K562 (cell line): ENCODE results near the gene MCC. TPM values are rescaled to one million over a fixed set of nuclear protein-coding genes. Genes with fewer than 3 reads are reported as not detected.

Experiments used
- CC2D1A ChIP-seq: fragments of 450-650 bp; IDR thresholded peaks from 2 replicates; pipeline ENCODE4 v1.6.1; 2017; ENCODE audit warnings: mild to moderate bottlenecking
- DPF2 ChIP-seq: fragments of 450-650 bp; IDR thresholded peaks from 2 replicates; pipeline ENCODE4 v1.6.1; 2016
- EWSR1 ChIP-seq: fragments of 450-650 bp; IDR thresholded peaks from 2 replicates; pipeline ENCODE4 v1.6.1; 2018; ENCODE audit warnings: borderline replicate concordance, mild to moderate bottlenecking, low read depth, moderate library complexity; ENCODE audit not compliant: partially characterized antibody
- KDM4B ChIP-seq, 2 experiments: fragments of 450-650 bp in 1 of 2; sonication (generic) in 1 of 2; IDR thresholded peaks; 2 replicates each; pipeline ENCODE4 v1.6.1; 2016 to 2017; ENCODE audit warnings: borderline replicate concordance in 2 of 2, antibody characterized with exemption in 1 of 2, low read depth in 1 of 2, mild to moderate bottlenecking in 1 of 2
- LARP7 ChIP-seq: fragments of 450-650 bp; IDR thresholded peaks from 2 replicates; pipeline ENCODE4 v1.6.1; 2016
- NUFIP1 ChIP-seq: fragments of 450-650 bp; IDR thresholded peaks from 2 replicates; pipeline ENCODE4 v1.6.1; 2018; ENCODE audit not compliant: partially characterized antibody
- SOX6 ChIP-seq: fragments of 450-650 bp; IDR thresholded peaks from 2 replicates; pipeline ENCODE4 v1.6.1; 2014; ENCODE audit warnings: mild to moderate bottlenecking
- ZNF239 ChIP-seq: fragments of 250-450 bp; sonication (Bioruptor Pico); IDR thresholded peaks from 2 replicates; pipeline ENCODE4 v1.4.0; 2020; ENCODE audit warnings: mild to moderate bottlenecking
- ZNF24 ChIP-seq: fragments of 450-650 bp; IDR thresholded peaks from 2 replicates; pipeline ENCODE4 v1.6.1; 2016
- ZNF274 ChIP-seq: IDR thresholded peaks from 2 replicates; pipeline ENCODE4 v1.6.1; 2011; ENCODE audit warnings: low read depth, mild to moderate bottlenecking, low read length, moderate library complexity, borderline replicate concordance
- polyA plus RNA-seq, 8 experiments: library from polyadenylated mRNA; depleted of rRNA in 4 of 8; stranded (reverse) in 5 of 8; unstranded in 3 of 8; fragments of >200 nt; fragmentation: Nextera tagmentation in 2 of 8; fragmentation: Illumina TruSeq in 1 of 8; extraction: Ambion mirVana in 2 of 8; extraction: Trizol in 1 of 8; gene quantifications; 2 replicates each; pipeline versions ENCODE4 v1.2.1 to v1.2.3, GENCODE V29; 2011 to 2014; ENCODE audit warnings: inconsistent platforms in 1 of 8, missing spikeins in 1 of 8
- total RNA-seq, 7 experiments: library from RNA; depleted of rRNA in 6 of 7; stranded (reverse); fragments of >200 nt in 6 of 7; fragmentation: Illumina TruSeq in 2 of 7; extraction: Trizol in 2 of 7; gene quantifications; 2 replicates each; pipeline versions ENCODE4 v1.2.1 to v1.2.3, GENCODE V29; 2011 to 2021; ENCODE audit warnings: low replicate concordance in 1 of 7
- TF ChIP-seq, protein P1 (sequence below), 2 experiments: fragments of 450-650 bp; formaldehyde crosslinking in 1 of 2; IDR thresholded peaks; 2 replicates each; pipeline versions ENCODE4 v1.4.0 to v1.6.1; 2014 to 2020; ENCODE audit warnings: mild to moderate bottlenecking in 2 of 2, borderline replicate concordance in 1 of 2, low read depth in 1 of 2
- TF ChIP-seq, protein P2 (sequence below), 2 experiments: fragments of 450-650 bp; conservative IDR thresholded peaks; 2 replicates each; pipeline ENCODE4 v1.6.1; 2017; ENCODE audit warnings: mild to moderate bottlenecking in 2 of 2, moderate library complexity in 2 of 2
- TF ChIP-seq, protein P3 (sequence below): sonication (generic); IDR thresholded peaks from 2 replicates; pipeline ENCODE4 v1.6.1; 2016
- TF ChIP-seq, protein P4 (sequence below): fragments of 250-450 bp; sonication (Bioruptor Pico); IDR thresholded peaks from 2 replicates; pipeline ENCODE4 v1.8.0; 2021; ENCODE audit warnings: mild to moderate bottlenecking, moderate library complexity

MCC gene
- total and polyA plus RNA-seq, 9 of the 15 experiments (the other 6 are each of a cell fraction or from before 2014, with no cell fraction given) = 0.04 to 0.24 (median 0.06) TPM; not detected in 1

DNA sequence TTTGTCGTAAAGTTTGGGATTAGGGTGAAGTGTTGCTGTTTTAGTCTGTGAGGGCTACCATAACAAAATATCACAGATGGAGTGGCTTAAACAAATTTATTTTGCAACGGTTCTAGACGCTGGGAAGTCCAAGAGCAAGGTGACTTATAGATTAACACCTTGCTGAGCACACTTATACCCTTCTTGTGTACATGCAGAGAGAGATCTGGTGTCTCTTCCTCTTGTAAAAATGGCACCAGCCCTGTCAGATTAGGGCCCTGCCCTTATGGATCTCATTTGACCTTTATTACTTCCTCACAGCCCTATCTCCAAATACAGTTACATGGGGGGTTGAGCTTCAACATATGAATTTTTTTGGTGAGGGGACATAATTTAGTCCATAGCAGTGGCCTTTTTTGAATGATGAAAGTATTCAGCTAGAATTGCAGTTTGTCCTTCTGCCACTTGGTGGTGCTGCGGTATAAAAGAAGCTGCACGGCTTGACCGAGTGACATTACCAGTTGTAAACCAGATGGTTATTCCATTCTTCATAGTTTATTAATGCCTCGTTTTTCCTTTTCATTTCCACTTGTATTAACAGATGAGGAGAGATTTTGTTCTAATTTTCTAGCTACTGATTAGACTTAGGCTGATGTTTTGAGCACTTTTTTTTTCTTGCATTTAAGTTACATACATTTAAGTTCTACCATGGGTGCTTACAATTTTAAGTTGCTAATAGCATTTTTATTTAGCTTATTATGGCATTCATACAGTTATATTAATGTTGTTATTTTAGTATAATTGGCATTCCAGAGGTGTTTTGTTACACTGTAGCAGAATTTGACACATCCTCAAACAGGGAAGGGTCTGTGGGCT lies 492.3 kb downstream of the MCC start (continued):
- TF ChIP-seq, protein P1, sequence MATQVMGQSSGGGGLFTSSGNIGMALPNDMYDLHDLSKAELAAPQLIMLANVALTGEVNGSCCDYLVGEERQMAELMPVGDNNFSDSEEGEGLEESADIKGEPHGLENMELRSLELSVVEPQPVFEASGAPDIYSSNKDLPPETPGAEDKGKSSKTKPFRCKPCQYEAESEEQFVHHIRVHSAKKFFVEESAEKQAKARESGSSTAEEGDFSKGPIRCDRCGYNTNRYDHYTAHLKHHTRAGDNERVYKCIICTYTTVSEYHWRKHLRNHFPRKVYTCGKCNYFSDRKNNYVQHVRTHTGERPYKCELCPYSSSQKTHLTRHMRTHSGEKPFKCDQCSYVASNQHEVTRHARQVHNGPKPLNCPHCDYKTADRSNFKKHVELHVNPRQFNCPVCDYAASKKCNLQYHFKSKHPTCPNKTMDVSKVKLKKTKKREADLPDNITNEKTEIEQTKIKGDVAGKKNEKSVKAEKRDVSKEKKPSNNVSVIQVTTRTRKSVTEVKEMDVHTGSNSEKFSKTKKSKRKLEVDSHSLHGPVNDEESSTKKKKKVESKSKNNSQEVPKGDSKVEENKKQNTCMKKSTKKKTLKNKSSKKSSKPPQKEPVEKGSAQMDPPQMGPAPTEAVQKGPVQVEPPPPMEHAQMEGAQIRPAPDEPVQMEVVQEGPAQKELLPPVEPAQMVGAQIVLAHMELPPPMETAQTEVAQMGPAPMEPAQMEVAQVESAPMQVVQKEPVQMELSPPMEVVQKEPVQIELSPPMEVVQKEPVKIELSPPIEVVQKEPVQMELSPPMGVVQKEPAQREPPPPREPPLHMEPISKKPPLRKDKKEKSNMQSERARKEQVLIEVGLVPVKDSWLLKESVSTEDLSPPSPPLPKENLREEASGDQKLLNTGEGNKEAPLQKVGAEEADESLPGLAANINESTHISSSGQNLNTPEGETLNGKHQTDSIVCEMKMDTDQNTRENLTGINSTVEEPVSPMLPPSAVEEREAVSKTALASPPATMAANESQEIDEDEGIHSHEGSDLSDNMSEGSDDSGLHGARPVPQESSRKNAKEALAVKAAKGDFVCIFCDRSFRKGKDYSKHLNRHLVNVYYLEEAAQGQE (IDR thresholded peaks at IDR 0.05; ENCODE audit: borderline replicate concordance) = peak; percentile 78; the same call in 1 of the 2 replicates
- TF ChIP-seq, protein P1 (CRISPR knock-in tag; IDR thresholded peaks at IDR 0.05; ENCODE audit: low read depth) = no peak
- TF ChIP-seq ZNF239 (CRISPR knock-in tag) (no peak), SOX6 (peak; percentile 17; the same call in 1 of the 2 replicates), ZNF274 (no peak), DPF2 (no peak), KDM4B (IDR thresholded peaks at IDR 0.05; ENCODE audit: borderline replicate concordance in 2 of 2, low read depth in 1 of 2) (0 out of 4 replicates have a peak, but pooled peaks of 1 of the 2 experiments have one; percentile 61), EWSR1 (no peak), CC2D1A (0 out of 2 replicates have a peak, but pooled peaks have one; percentile 28), NUFIP1 (no peak), LARP7 (no peak), ZNF24 (no peak)
- TF ChIP-seq, protein P2, sequence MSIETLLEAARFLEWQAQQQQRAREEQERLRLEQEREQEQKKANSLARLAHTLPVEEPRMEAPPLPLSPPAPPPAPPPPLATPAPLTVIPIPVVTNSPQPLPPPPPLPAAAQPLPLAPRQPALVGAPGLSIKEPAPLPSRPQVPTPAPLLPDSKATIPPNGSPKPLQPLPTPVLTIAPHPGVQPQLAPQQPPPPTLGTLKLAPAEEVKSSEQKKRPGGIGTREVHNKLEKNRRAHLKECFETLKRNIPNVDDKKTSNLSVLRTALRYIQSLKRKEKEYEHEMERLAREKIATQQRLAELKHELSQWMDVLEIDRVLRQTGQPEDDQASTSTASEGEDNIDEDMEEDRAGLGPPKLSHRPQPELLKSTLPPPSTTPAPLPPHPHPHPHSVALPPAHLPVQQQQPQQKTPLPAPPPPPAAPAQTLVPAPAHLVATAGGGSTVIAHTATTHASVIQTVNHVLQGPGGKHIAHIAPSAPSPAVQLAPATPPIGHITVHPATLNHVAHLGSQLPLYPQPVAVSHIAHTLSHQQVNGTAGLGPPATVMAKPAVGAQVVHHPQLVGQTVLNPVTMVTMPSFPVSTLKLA (conservative IDR thresholded peaks at IDR 0.05) = 0 out of 4 replicates have a peak, but pooled peaks have one; percentile 14 to 19
- TF ChIP-seq, protein P3, sequence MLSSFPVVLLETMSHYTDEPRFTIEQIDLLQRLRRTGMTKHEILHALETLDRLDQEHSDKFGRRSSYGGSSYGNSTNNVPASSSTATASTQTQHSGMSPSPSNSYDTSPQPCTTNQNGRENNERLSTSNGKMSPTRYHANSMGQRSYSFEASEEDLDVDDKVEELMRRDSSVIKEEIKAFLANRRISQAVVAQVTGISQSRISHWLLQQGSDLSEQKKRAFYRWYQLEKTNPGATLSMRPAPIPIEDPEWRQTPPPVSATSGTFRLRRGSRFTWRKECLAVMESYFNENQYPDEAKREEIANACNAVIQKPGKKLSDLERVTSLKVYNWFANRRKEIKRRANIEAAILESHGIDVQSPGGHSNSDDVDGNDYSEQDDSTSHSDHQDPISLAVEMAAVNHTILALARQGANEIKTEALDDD = peak; percentile 94
- TF ChIP-seq, protein P4, sequence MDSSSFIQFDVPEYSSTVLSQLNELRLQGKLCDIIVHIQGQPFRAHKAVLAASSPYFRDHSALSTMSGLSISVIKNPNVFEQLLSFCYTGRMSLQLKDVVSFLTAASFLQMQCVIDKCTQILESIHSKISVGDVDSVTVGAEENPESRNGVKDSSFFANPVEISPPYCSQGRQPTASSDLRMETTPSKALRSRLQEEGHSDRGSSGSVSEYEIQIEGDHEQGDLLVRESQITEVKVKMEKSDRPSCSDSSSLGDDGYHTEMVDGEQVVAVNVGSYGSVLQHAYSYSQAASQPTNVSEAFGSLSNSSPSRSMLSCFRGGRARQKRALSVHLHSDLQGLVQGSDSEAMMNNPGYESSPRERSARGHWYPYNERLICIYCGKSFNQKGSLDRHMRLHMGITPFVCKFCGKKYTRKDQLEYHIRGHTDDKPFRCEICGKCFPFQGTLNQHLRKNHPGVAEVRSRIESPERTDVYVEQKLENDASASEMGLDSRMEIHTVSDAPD = no peak
